OCI-LY1 (cell line): Measurements from ENCODE around the gene DUSP7.

ENCODE experiments used
- CTCF ChIP-seq: fragments of 200-600 bp; sonication (generic), shearing (Covaris generic); IDR thresholded peaks from 2 replicates; pipeline ENCODE4 v1.5.1; 2017; ENCODE audit warnings: mild to moderate bottlenecking, antibody characterized with exemption, low read length, moderate library complexity, mixed read lengths
- EZH2 ChIP-seq: fragments of 200-600 bp; sonication (generic), shearing (Covaris generic); IDR thresholded peaks from 2 replicates; pipeline ENCODE4 v1.8.0; 2017; ENCODE audit warnings: borderline replicate concordance, mixed run types, mild to moderate bottlenecking, antibody characterized with exemption, low read length, moderate library complexity, mixed read lengths

GRCh38 chr3:52090131-52090932 is 34.0 kb upstream of the DUSP7 start:
- TF ChIP-seq CTCF, result no peak
- no peak for TF ChIP-seq EZH2
